ENCODE data around the gene PLK3. TPM values are rescaled to one million over a fixed set of nuclear protein-coding genes. Genes with fewer than 3 reads are reported as not detected.

The PLK3 gene
- total RNA-seq, 1 experiment from 2014 or later, result 11.4 TPM

- Histone ChIP-seq H3K27ac (no peak within 1 kb of the TSS; the same call in 1 of the 2 replicates), H3K27me3 (no peaks in the 10 kb centered on the region), H3K36me3 (no peaks in the 10 kb centered on the region), H3K9me3 (replicated peaks) (no peaks in the 10 kb centered on the region), H3K4me1 (peaks cover 9% of the 10 kb centered on the region), H3K4me3 (peak within 1 kb of the TSS; percentile 62)
- DNase-seq, result peak; percentile 95 to 98
These were observed 42.9 kb downstream of the PLK3 start, which contains the start of gene PTCH2 for GRCh38 chr1:44842862-44843655. PTCH2 (minus strand) TSS chr1:44843253; CDS start chr1:44842932, 321 bp downstream.

DNA sequence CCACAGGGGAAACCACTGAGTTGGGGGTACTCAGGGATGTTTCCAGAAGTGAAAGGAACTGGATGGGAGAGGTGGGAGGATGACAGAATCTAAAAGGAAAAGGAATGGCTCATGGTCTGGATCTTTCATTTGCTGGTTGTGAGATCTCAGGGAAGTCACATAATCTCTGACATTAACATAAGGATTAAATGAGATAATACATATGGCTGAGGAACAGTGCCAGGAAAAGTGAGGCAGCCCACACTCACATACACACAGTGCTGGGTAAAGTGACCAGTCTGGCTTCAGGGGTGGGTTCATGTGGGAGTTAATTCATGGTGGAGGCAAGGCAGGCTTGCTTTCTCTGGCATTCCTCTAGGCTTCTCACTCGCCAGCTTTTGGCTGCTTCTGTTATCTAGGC, 46.8 kb downstream of the PLK3 start:
- Histone ChIP-seq H3K9me3 (replicated peaks) (no peaks in the 10 kb centered on the region), H3K27ac (no peak overlapping the region), H3K27me3 (no peaks in the 10 kb centered on the region), H3K4me3 (no peak overlapping the region), H3K36me3 (no peaks in the 10 kb centered on the region), H3K4me1 (peaks cover 4% of the 10 kb centered on the region; the same call in 1 of the 2 replicates)
- DNase-seq, result no peak

DNA sequence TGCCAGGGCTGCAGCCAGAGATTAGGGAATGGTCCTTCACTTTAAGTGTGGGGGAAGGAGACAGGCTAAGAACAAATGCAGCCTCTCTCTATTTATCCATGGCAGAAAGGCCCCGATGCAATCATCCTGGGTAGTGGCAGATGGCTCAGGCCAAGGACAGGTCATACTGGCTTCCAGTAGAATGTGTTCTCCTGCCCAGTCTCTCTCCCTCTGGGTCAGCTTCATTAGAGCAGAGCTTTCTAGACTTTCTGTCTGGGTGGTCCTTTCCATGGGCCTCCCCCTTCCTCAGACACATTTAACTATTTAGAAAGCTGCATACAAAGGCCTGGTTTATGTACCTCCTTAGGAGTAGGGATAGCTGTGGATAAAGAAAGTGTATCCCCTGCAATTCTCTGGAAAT, 47.7 kb downstream of the PLK3 start:
- Histone ChIP-seq H3K36me3 (no peaks in the 10 kb centered on the region), H3K27me3 (no peaks in the 10 kb centered on the region), H3K4me1 (peaks cover 4% of the 10 kb centered on the region; the same call in 1 of the 2 replicates), H3K4me3 (no peak overlapping the region), H3K27ac (no peak overlapping the region), H3K9me3 (replicated peaks) (no peaks in the 10 kb centered on the region)
- peak in 1 of 2 experiments; percentile 27 for DNase-seq

- Histone ChIP-seq H3K4me3 (no peak overlapping the region), H3K4me1 (peaks cover 4% of the 10 kb centered on the region; the same call in 1 of the 2 replicates), H3K27me3 (no peaks in the 10 kb centered on the region), H3K27ac (no peak overlapping the region), H3K9me3 (replicated peaks) (no peaks in the 10 kb centered on the region), H3K36me3 (no peaks in the 10 kb centered on the region)
- peak; percentile 40 to 73 for DNase-seq
These were observed 48.4 kb downstream of the PLK3 start for GRCh38 chr1:44848456-44849181.

DNA sequence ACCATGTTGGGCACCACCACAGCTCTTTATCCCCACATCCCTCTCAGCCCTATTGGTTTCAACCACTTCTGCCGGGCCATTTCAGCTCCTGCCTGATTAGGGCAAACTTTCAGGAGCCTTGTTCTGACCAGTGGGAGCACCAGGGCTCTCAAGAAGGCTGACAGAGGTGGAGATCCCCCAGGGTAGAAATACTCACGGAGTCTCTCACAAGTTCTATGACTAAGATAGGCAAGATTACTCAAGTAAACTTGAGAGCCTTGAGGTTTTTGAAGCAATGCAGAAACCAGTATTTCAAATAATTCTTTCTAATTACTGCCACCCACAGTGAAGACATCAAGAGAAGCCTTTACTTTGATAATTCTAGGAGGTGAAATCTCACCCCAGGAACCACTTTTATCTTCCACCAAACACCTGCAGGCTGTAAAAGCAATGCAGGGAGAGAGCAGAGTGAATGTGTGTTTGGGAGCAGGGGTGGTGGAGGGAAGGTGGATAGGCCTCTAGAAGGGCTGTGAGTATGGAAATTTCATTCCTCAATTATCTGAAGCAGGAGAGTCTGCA, 49.5 kb downstream of the PLK3 start:
- no peaks in the 10 kb centered on the region for H3K27me3 ChIP-seq
- no peak for DNase-seq

DNA sequence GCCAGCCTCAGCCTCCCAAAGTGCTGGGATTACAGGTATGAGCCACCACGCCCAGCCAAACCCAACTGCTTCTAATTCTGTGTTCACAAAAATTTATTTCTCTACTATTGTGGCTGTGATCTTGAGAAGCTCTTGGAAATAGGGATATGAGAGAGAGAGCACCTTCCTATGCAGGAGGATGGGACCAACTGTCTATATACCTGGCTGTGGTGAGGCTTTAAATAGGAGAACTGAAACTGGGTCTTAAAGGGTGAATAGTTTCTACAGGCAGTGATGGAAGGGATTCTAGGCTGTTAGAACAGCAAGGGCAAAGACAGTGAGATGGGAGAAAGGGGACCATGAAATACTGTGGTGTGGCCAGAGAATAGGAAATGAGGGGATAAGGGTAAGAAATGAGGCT, 51.1 kb downstream of the PLK3 start:
- no peaks in the 10 kb centered on the region for H3K27me3 ChIP-seq
- no peak for DNase-seq
- no peaks in the 10 kb centered on the region for H3K9me3 ChIP-seq (replicated peaks)
- H3K27ac ChIP-seq, result no peak overlapping the region
- peaks cover 4% of the 10 kb centered on the region; the same call in 1 of the 2 replicates for H3K4me1 ChIP-seq
- no peak overlapping the region for H3K4me3 ChIP-seq
- no peaks in the 10 kb centered on the region for H3K36me3 ChIP-seq

More for the DNA sequence above, 49.5 kb downstream of the PLK3 start:
- no peaks in the 10 kb centered on the region for H3K9me3 ChIP-seq (replicated peaks)
- no peaks in the 10 kb centered on the region for H3K36me3 ChIP-seq
- H3K27ac ChIP-seq, result no peak overlapping the region
- H3K4me1 ChIP-seq, result peaks cover 4% of the 10 kb centered on the region; the same call in 1 of the 2 replicates
- no peak overlapping the region for H3K4me3 ChIP-seq

DNA sequence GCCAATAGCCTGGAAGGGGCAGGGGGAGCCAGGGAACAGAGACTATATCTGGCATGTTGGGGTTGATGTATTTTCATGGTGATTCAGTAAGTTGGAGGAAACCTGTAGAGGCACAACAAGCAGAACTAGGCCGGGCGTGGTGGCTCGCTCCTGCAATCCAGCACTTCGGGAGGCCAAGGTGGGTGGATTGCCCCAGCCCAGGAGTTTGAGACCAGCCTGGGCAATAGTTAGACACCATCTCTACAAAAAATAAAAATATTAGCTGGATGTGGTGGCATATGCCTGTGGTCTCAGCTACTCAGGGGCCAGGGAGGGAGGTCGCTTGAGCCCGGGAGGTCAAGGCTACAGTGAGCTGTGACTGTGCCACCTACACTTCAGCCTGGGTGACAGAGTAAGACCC, 53.0 kb downstream of the PLK3 start:
- H3K27ac ChIP-seq, result no peak overlapping the region
- H3K27me3 ChIP-seq, result no peaks in the 10 kb centered on the region
- no peak overlapping the region for H3K4me3 ChIP-seq
- H3K36me3 ChIP-seq, result 0 out of 2 replicates have a peak, but pooled peaks cover 2% of the 10 kb centered on the region
- peaks cover 4% of the 10 kb centered on the region; the same call in 1 of the 2 replicates for H3K4me1 ChIP-seq
- no peaks in the 10 kb centered on the region for H3K9me3 ChIP-seq (replicated peaks)
- no peak for DNase-seq

DNA sequence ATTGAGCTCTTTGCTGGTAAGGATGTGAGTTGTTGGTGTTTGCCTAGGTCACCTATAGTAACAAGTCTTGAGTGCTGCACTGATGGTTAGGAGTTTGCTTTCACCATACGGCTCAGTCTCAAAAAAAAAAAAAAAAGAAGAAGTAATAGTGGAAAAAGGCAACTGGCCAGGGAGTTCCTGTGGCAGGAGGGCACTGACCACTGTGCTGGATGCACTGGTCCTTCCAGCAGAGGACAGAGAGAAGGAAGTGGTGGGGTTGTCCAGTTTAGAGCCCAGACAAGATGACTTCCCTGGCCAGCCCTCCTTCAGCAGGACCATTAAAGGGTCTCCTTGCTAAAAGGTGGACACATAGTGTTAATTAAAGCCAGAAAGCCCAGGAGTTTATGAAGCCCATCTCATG, 54.8 kb downstream of the PLK3 start:
- Histone ChIP-seq H3K4me3 (no peak overlapping the region), H3K27ac (no peak overlapping the region), H3K4me1 (no peaks in the 10 kb centered on the region), H3K9me3 (replicated peaks) (no peaks in the 10 kb centered on the region), H3K36me3 (0 out of 2 replicates have a peak, but pooled peaks cover 2% of the 10 kb centered on the region), H3K27me3 (no peaks in the 10 kb centered on the region)
- no peak for DNase-seq

Other genes with a start within 250 kb of the PLK3 start
- gene TMEM53, start 125.9 kb upstream of the PLK3 start, total RNA-seq (2014; rRNA removed; shearing (Covaris generic)), result 1.6 and 2.3 TPM in 2 replicates
- not detected in 2 replicates for gene ARMH1, start 125.7 kb upstream of the PLK3 start, total RNA-seq (2014; rRNA removed; shearing (Covaris generic))
- gene RNU5D-1, start 69.2 kb upstream of the PLK3 start, total RNA-seq (2014; rRNA removed; shearing (Covaris generic)), result not detected in 2 replicates
- 120 and 124 TPM in 2 replicates for gene KIF2C, start 60.5 kb upstream of the PLK3 start, total RNA-seq (2014; rRNA removed; shearing (Covaris generic))
- gene RPS8, start 24.8 kb upstream of the PLK3 start, total RNA-seq (2014; rRNA removed; shearing (Covaris generic)), result 3,055 and 3,167 TPM in 2 replicates
- not detected in 2 replicates for gene BEST4, start 12.2 kb upstream of the PLK3 start, total RNA-seq (2014; rRNA removed; shearing (Covaris generic))
- gene DYNLT4, start 7.0 kb downstream of the PLK3 start, total RNA-seq (2014; rRNA removed; shearing (Covaris generic)), result not detected in 2 replicates
- 0.43 and 1.4 TPM in 2 replicates for gene BTBD19, start 8.1 kb downstream of the PLK3 start, total RNA-seq (2014; rRNA removed; shearing (Covaris generic))
- gene PTCH2, start 42.9 kb downstream of the PLK3 start, total RNA-seq (2014; rRNA removed; shearing (Covaris generic)), result 1.3 and 1.8 TPM in 2 replicates
- gene EIF2B3, start 186.2 kb downstream of the PLK3 start, total RNA-seq (2014; rRNA removed; shearing (Covaris generic)), result 40.1 TPM in 2 replicates
- gene HECTD3, start 210.9 kb downstream of the PLK3 start, total RNA-seq (2014; rRNA removed; shearing (Covaris generic)), result 19.6 and 21.3 TPM in 2 replicates
- gene UROD, start 211.9 kb downstream of the PLK3 start, total RNA-seq (2014; rRNA removed; shearing (Covaris generic)), result 116 and 131 TPM in 2 replicates